Urothelium cell line (cell line): ENCODE data around the gene RASD1.
"Not testable (repeated sequence)": the region's sequence is repeated elsewhere in the genome, so short reads cannot be mapped to it uniquely, and the experiment has no call there.

Source experiments
- DNase-seq: peaks from one replicate; pipeline ENCODE4 v3.0.0; 2011; ENCODE audit warnings: low spot score, mixed read lengths
- FAIRE-seq: peaks from 2 replicates; lab custom pipeline; 2011; peaks lifted over from hg19 to GRCh38; lab: Jason Lieb, UNC

Gene RASD1

DNA sequence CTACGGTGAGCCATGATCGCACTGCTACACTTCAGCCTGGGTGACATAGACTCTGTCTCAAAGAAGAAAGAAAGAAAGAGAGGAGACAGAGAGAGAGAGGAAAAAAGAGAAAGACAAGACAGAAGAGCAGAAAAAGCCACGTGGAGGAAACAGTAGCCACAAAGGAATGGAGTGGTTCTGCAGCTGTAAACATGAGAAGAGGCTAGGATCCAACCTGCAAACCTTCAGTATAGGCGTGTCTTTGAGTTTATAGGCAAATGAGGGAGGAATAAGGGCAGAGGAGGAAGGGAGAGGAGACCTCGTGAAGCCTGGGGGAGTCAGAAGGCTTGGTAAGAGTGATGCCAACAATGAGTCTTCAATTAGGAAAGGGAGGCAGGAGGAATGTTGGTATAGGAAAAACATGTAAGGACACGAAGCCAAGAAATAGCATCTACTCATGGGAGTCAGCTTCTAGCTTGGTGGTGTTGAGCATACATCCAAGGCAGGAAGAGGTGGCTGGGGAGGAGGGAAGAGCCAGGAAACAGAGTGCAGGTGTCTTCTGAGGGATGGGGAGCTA, 15.5 kb downstream of the RASD1 start:
- DNase-seq (no peak), FAIRE-seq (no peak)

GRCh38 chr17:17479209-17479608, 17.0 kb downstream of the RASD1 start:
- DNase-seq = no peak
- FAIRE-seq = no peak

GRCh38 chr17:17476865-17477467, 19.2 kb downstream of the RASD1 start, which contains the start of gene MED9:
TSS of gene MED9 (plus strand) at chr17:17477000. CDS start at chr17:17477042, 42 bp downstream.
- FAIRE-seq = peak; percentile 73
- DNase-seq = peak; percentile 98

- no peak for FAIRE-seq
- no peak for DNase-seq
Observed at GRCh38 chr17:17474341-17474740, 21.9 kb downstream of the RASD1 start.

- FAIRE-seq (no peak), DNase-seq (no peak)
Observed at GRCh38 chr17:17472333-17472920, 23.8 kb downstream of the RASD1 start.

DNA sequence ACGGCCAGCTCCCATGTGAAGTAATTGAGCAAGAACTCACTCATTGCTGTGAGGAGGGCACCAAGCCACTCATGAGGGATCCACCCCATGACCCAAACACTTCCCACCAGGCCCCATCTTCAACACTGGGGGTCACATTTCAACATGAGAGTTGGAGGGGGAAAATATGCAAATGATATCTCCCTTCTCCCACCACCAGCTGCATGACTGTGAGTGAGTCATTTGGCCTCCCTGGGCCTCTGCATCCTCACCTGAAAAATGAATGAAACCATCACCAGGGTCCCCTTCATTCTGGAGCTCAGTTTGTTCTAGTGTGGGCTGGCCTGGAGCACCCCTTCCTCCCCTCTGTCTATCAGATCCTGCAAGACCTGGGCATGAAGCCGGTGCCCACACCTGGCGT, 26.2 kb downstream of the RASD1 start:
- DNase-seq (no peak), FAIRE-seq (no peak)

DNA sequence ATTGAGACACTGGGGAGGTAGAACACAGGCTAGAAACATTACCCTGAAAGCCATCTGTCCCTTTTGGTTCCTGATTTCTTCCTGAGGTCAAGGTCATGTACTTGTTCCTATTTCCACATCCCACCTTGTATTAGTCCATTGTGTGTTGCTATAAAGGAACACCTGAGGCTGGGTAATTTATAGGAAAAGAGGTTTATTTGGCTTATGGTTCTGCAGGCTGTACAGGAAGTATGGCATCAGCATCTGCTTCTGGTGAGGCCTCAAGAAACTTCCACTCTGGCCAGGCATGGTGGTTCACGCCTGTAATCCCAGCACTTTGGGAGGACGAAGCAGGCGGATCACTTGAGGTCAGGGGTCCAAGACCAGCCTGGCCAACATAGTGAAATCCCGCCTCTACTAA, 26.8 kb downstream of the RASD1 start:
- FAIRE-seq (no peak), DNase-seq (no peak)

GRCh38 chr17:17468217-17469010, 27.8 kb downstream of the RASD1 start:
- DNase-seq = no peak
- peak; percentile 17 for FAIRE-seq

DNA sequence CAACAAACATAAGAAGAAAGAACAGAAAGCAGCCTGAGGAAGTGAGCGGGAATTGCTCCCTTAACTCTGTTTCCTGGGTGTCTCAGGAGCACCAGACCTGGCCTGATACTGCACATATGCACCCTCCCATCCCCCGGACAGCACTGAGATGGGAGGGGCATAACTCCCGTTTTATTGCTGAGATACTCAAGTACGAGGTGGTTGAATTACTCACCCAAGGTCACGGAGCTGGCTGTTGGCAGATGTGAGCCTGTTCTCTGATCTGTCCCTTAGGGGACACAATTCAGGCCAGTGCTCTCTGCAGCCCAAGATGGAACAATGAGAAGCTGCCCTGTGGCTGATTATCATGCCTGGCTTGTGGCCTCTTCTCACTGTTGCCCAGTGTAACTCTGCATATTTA, 28.5 kb downstream of the RASD1 start:
- peak; percentile 20 for DNase-seq
- FAIRE-seq = no peak

DNA sequence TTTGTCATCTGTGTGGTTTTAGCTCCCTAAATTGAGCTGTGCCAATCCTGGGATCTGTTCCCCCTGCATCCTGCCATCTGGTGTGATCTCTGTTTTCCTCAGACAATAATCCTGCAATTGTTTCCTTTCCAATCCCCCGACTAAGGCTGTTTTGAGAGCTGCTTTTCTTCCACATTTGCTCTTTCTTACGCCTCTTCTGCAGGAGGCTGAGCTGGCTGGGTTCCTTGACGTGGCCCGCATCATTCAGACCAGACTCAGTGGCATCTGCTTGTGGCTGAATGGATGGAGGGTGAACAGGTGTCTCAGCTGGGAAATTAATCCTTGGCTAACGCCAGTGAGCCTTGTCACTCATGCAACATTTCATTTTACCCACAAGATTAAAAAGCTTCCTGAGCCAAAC, 29.2 kb downstream of the RASD1 start:
- DNase-seq (no peak), FAIRE-seq (no peak)

GRCh38 chr17:17466511-17466910, 29.7 kb downstream of the RASD1 start:
- DNase-seq (no peak), FAIRE-seq (no peak)

- DNase-seq, FAIRE-seq: not testable (repeated sequence)
Observed at GRCh38 chr17:17465878-17466277, 30.3 kb downstream of the RASD1 start.

DNA sequence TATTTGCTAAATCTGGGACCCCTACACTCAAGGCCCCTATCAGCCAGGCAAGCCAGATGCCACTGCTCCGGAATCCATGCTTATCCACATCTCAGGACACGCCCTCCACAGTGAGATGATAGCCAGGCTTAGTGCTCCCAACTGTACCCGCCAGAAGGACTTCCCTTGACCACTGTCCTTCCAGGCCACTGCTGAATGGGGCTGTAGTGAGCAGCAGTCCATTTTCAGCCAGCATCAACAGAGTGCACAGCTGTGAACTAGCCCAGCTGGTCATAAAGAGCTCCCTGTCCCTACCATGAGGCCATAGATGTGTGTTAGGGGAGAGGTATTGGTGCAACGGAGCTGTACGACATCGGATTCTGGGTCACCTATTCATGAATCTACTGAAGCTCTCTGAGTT, 32.4 kb downstream of the RASD1 start:
- FAIRE-seq (no peak), DNase-seq (no peak)

GRCh38 chr17:17462048-17462824, 34.0 kb downstream of the RASD1 start:
- FAIRE-seq (no peak), DNase-seq (no peak)

DNA sequence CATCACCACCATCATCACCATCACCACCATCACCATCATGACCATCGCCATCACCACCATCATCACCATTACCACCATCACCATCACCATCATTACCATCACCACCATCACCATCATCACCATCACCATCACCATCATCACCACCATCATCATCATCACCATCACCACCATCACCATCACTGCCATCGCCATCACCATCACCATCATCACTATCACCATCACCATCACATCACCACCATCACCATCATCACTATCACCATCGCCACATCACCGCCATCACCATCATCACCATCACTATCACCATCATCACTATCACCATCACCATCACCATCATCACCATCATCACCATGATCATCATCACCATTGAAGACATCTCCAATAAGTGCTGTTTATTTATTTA, 36.2 kb downstream of the RASD1 start:
- DNase-seq (no peak), FAIRE-seq (peak; percentile 100)

DNA sequence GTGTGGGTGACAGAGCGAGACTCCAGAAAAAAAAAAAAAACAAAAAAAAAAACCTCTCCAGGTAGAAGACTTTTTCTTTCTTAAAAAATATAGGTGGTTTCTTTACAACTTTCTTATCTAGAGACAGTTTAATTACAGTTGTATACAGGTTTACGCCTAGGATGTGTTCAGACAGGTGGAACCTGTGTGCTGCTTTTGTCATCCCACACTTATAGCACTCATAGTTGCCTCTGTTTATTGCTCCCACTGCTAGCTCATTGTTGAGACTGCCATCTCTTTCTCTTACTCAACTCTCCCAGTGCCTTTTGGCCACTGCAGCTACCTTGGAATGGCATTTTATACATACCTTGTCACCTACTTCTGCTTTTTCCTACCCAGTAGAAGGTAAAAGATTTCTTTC, 38.5 kb downstream of the RASD1 start:
- no peak for FAIRE-seq
- DNase-seq = no peak

DNA sequence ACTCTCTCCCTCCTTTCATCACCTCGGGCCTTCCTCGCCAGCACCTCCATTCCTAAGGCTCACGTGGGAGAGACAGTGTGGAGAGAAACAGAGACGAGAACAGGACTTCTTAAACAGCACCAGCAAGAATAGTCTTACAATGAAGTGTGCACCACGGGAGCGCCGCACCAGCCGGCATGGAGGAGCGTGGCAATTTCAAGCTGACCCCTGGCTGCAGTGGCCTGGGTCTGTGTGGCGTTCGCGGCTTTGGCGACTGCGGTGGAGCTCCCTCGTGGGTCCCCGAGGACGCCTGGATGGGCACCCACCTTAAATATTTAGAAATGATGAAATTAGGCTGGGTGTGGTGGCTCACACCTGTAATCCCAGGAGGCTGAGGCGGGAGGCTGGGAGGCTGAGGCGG, 39.9 kb downstream of the RASD1 start:
- DNase-seq = no peak
- no peak for FAIRE-seq

DNA sequence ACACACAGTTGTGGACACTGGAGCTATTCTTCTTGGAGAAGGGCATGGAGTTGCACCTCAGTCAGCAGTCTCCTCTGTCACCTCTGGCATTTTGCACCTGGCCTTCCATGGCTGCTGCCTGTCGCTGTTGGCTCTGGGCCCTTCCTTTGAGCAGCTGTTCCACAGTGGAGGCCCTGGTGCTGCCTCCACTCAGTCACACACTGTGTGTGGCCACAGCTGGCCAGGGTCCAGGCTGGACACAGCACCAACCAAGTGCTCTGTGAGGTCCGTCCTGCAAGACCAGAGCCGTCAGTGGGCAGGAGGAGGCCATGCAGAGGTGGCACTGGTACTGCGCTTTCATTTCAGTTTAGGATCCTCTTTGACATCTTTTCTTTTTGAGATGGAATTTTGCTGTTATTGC, 41.0 kb downstream of the RASD1 start:
- no peak for DNase-seq
- no peak for FAIRE-seq

DNA sequence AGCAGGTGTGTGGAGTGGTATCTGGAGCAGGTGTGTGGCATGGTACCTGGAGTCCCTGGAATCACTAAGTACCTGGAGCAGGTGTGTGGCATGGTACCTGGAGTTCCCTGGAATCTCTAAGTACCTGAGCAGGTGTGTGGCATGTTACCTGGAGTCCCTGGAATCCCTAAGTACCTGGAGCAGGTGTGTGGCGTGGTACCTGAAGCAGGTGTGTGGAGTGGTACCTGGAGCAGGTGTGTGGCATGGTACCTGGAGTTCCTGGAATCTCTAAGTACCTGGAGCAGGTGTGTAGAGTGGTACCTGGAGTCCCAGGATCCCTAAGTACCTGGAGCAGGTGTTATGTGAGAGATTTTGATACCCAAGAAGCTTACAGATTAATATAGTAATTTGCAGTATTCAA, 41.5 kb downstream of the RASD1 start:
- FAIRE-seq, DNase-seq: not testable (repeated sequence)

- DNase-seq (no peak), FAIRE-seq (no peak)
Observed at GRCh38 chr17:17454276-17454675, 41.9 kb downstream of the RASD1 start.

DNA sequence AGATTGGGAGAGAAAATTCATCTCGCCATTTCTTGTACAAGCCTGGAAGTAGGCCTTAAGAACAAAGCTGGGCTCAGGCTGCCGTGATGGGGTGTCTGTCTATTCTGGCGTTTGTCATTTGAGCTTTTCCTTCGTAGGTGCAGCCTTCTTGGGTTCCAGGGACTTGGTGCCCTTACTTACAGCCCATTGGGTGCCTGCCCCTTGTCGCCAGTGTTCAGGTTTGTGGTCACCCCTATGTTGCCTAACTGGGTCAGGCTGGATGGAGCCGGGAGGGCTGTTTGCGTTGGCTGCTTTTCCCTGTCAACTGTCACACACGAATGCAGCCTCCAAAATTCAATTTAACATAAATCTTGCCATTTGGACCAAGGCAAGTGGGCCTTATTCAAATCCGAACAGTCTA, 43.1 kb downstream of the RASD1 start:
- DNase-seq (no peak), FAIRE-seq (no peak)
